SK-N-SH (cell line): ENCODE measurements around the gene SCGB1D2. TPM values are rescaled to one million over a fixed set of nuclear protein-coding genes. Genes with fewer than 3 reads are reported as not detected.

Experiments used
- CTCF ChIA-PET: fragments of 300-600, 350-600 bp; formaldehyde crosslinking; extraction: SDS; loops from one replicate; lab custom pipeline; 2021; lab: Yijun Ruan, JAX
- POLR2A ChIA-PET: fragments of 350-600 bp; sonication (Branson Sonifier 250); formaldehyde crosslinking; extraction: SDS; loops from one replicate; lab custom pipeline; 2020; ENCODE audit warnings: antibody characterized with exemption, inconsistent platforms; lab: Yijun Ruan, JAX
- DNase-seq: peaks from one replicate; pipeline ENCODE4 v3.0.0; 2012
- H2AFZ ChIP-seq: fragments of 200-600 bp; sonication (generic); 2 replicates; pipeline ENCODE4 v1.8.1; 2016; ENCODE audit warnings: antibody characterized with exemption, mild to moderate bottlenecking, low read depth
- H3F3A ChIP-seq: fragments of 200-600 bp; sonication (generic); replicated peaks from 2 replicates; pipeline ENCODE3; 2016; ENCODE audit warnings: antibody characterized with exemption, mild to moderate bottlenecking; ENCODE audit not compliant: insufficient read depth
- H3K27ac ChIP-seq, 2 experiments: fragments of 200-500 bp in 1 of 2; fragments of 200-600 bp in 1 of 2; sonication (Bioruptor generic) in 1 of 2; sonication (generic), shearing (Covaris generic) in 1 of 2; 2 replicates each; pipeline versions ENCODE4 v1.5.1 to v1.6.1; 2014 to 2016; ENCODE audit warnings: low read depth in 2 of 2, inconsistent platforms in 1 of 2, low read length in 1 of 2, mild to moderate bottlenecking in 1 of 2, mixed read lengths in 1 of 2
- H3K27me3 ChIP-seq: fragments of 200-600 bp; sonication (generic), shearing (Covaris generic); 2 replicates; pipeline ENCODE4 v1.6.1; 2016; ENCODE audit warnings: mixed run types; ENCODE audit not compliant: insufficient read depth
- H3K36me3 ChIP-seq, 2 experiments: fragments of 200-500 bp in 1 of 2; fragments of 200-600 bp in 1 of 2; sonication (Bioruptor generic) in 1 of 2; sonication (generic) in 1 of 2; replicated peaks in 1 of 2; 2 replicates each; pipeline versions ENCODE3 to v1.5.1; 2014 to 2016; ENCODE audit warnings: low read length in 1 of 2, mild to moderate bottlenecking in 1 of 2; ENCODE audit not compliant: insufficient read depth in 2 of 2, control insufficient read depth in 1 of 2
- H3K4me1 ChIP-seq, 2 experiments: fragments of 200-500 bp in 1 of 2; fragments of 200-600 bp in 1 of 2; sonication (Bioruptor generic) in 1 of 2; sonication (generic), shearing (Covaris generic) in 1 of 2; 2 replicates each; pipeline versions ENCODE4 v1.5.1 to v1.6.1; 2014 to 2016; ENCODE audit warnings: low read depth in 1 of 2, low read length in 1 of 2, mixed run types in 1 of 2; ENCODE audit not compliant: insufficient read depth in 2 of 2, control insufficient read depth in 1 of 2
- H3K4me2 ChIP-seq: fragments of 200-600 bp; sonication (generic), shearing (Covaris generic); 2 replicates; pipeline ENCODE4 v1.6.1; 2017; ENCODE audit warnings: mixed run types
- H3K4me3 ChIP-seq, 2 experiments: fragments of 200-500 bp in 1 of 2; fragments of 200-600 bp in 1 of 2; sonication (Bioruptor generic) in 1 of 2; sonication (generic), shearing (Covaris generic) in 1 of 2; 2 replicates each; pipeline versions ENCODE4 v1.5.1 to v1.8.1; 2014 to 2016; ENCODE audit warnings: low read depth in 2 of 2, inconsistent platforms in 1 of 2, low read length in 1 of 2, mild to moderate bottlenecking in 1 of 2, mixed read lengths in 1 of 2, moderate library complexity in 1 of 2
- H3K79me2 ChIP-seq: fragments of 200-600 bp; sonication (generic); 2 replicates; pipeline ENCODE4 v1.8.1; 2017; ENCODE audit warnings: mild to moderate bottlenecking; ENCODE audit not compliant: insufficient read depth
- H3K9ac ChIP-seq: fragments of 200-600 bp; sonication (generic); 2 replicates; pipeline ENCODE4 v1.6.1; 2017; ENCODE audit warnings: mixed run types
- H3K9me2 ChIP-seq: fragments of 200-600 bp; sonication (generic); 2 replicates; pipeline ENCODE4 v1.6.1; 2017; ENCODE audit warnings: mixed run types
- H3K9me3 ChIP-seq: fragments of 200-600 bp; sonication (generic); 2 replicates; pipeline ENCODE4 v1.6.1; 2017; ENCODE audit warnings: mixed run types, mild to moderate bottlenecking, moderate library complexity
- H4K20me1 ChIP-seq: fragments of 200-600 bp; sonication (generic); 2 replicates; pipeline ENCODE4 v1.6.1; 2017; ENCODE audit warnings: mild to moderate bottlenecking, mixed run types; ENCODE audit not compliant: insufficient read depth
- CHD2 ChIP-seq: fragments of 150-350 bp; IDR thresholded peaks from 2 replicates; pipeline ENCODE4 v1.6.1; 2018; ENCODE audit warnings: low read length; ENCODE audit not compliant: partially characterized antibody
- CTCF ChIP-seq: fragments of 200-600 bp; sonication (generic); IDR thresholded peaks from 2 replicates; pipeline ENCODE4 v1.6.1; 2017; ENCODE audit warnings: antibody characterized with exemption, mild to moderate bottlenecking, moderate library complexity
- EP300 ChIP-seq, 2 experiments: IDR thresholded peaks; 2 replicates each; pipeline versions ENCODE4 v1.4.0 to v1.6.1; 2012; ENCODE audit warnings: borderline replicate concordance in 1 of 2, low read depth in 1 of 2, low read length in 1 of 2
- FOXM1 ChIP-seq: IDR thresholded peaks from 2 replicates; pipeline ENCODE4 v1.4.0; 2012; ENCODE audit warnings: low read depth, mild to moderate bottlenecking
- JUND ChIP-seq: IDR thresholded peaks from 2 replicates; pipeline ENCODE4 v1.4.0; 2012
- MXI1 ChIP-seq: IDR thresholded peaks from 2 replicates; pipeline ENCODE4 v1.6.1; 2012; ENCODE audit warnings: mild to moderate bottlenecking, low read depth, low read length, improper control_type of control experiment
- PBX3 ChIP-seq: IDR thresholded peaks from 2 replicates; pipeline ENCODE4; 2012
- POLR2AphosphoS5 ChIP-seq: IDR thresholded peaks from 2 replicates; pipeline ENCODE4 v1.6.1; 2012; ENCODE audit warnings: low read depth, low read length
- RCOR1 ChIP-seq: fragments of 150-350 bp; IDR thresholded peaks from 2 replicates; pipeline ENCODE4 v1.6.1; 2017; ENCODE audit warnings: antibody characterized with exemption, low read length
- REST ChIP-seq: IDR thresholded peaks from 2 replicates; pipeline ENCODE4 v1.6.1; 2012; ENCODE audit warnings: mild to moderate bottlenecking, low read depth, low read length, moderate library complexity
- SIN3A ChIP-seq: IDR thresholded peaks from 2 replicates; pipeline ENCODE4 v1.6.1; 2012; ENCODE audit warnings: low read depth, mild to moderate bottlenecking, low read length, moderate library complexity, borderline replicate concordance
- TCF12 ChIP-seq: IDR thresholded peaks from 2 replicates; pipeline ENCODE4 v1.4.0; 2012
- USF1 ChIP-seq: IDR thresholded peaks from 2 replicates; pipeline ENCODE4 v1.4.0; 2012; ENCODE audit warnings: low read depth, borderline replicate concordance
- ZBTB33 ChIP-seq: IDR thresholded peaks from 2 replicates; pipeline ENCODE4 v1.4.0; 2012; ENCODE audit warnings: low read depth, borderline replicate concordance
- WGBS: methylation state at CpG from one replicate; pipeline ENCODE4 v1.1.6; 2017; ENCODE audit warnings: low lambda C conversion rate; 5-methylcytosine and 5-hydroxymethylcytosine counted together
- polyA plus RNA-seq, 3 experiments: library from polyadenylated mRNA; depleted of rRNA; stranded (reverse); fragments of >200 nt; gene quantifications; 2 replicates each; pipeline ENCODE4 v1.2.3, GENCODE V29; 2012
- TF ChIP-seq, protein P1 (sequence below): fragments of 150-350 bp; IDR thresholded peaks from 2 replicates; pipeline ENCODE4 v1.6.1; 2017; ENCODE audit warnings: antibody characterized with exemption, low read length, low read depth, borderline replicate concordance
- TF ChIP-seq, protein P2 (sequence below): fragments of 150-350 bp; IDR thresholded peaks from 2 replicates; pipeline ENCODE4 v1.6.1; 2016; ENCODE audit warnings: mild to moderate bottlenecking, low read depth, low read length

Gene SCGB1D2
- polyA plus RNA-seq, 1 of the 3 experiments (the other 2 are of a cell fraction) = not detected

- ChIA-PET POLR2A (no interaction called here), CTCF (no interaction called here)
- H3K4me3 ChIP-seq = no peak overlapping the region
- H4K20me1 ChIP-seq = no peaks in the 10 kb centered on the region
- H3K4me1 ChIP-seq = no peaks in the 10 kb centered on the region
- H3K9me3 ChIP-seq = no peaks in the 10 kb centered on the region
- WGBS = 19% methylated on average over 2 of the region's 2 CpGs
- no peak for DNase-seq
- no peaks in the 10 kb centered on the region for H3K9me2 ChIP-seq
- H3K36me3 ChIP-seq = no peaks in the 10 kb centered on the region
- no peak overlapping the region for H3K9ac ChIP-seq
- no peak overlapping the region for H2AFZ ChIP-seq
- no peak overlapping the region for H3K27ac ChIP-seq
- peaks cover 7% of the 10 kb centered on the region; the same call in 1 of the 2 replicates for H3K27me3 ChIP-seq
- no peak overlapping the region for H3K4me2 ChIP-seq
- no peak for TF ChIP-seq RCOR1
- TF ChIP-seq PBX3 = no peak
- no peak for TF ChIP-seq TCF12
- no peak for TF ChIP-seq USF1
- TF ChIP-seq, protein P1, sequence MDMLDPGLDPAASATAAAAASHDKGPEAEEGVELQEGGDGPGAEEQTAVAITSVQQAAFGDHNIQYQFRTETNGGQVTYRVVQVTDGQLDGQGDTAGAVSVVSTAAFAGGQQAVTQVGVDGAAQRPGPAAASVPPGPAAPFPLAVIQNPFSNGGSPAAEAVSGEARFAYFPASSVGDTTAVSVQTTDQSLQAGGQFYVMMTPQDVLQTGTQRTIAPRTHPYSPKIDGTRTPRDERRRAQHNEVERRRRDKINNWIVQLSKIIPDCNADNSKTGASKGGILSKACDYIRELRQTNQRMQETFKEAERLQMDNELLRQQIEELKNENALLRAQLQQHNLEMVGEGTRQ = no peak
- TF ChIP-seq SIN3A = no peak
- TF ChIP-seq REST = no peak
- TF ChIP-seq, protein P2, sequence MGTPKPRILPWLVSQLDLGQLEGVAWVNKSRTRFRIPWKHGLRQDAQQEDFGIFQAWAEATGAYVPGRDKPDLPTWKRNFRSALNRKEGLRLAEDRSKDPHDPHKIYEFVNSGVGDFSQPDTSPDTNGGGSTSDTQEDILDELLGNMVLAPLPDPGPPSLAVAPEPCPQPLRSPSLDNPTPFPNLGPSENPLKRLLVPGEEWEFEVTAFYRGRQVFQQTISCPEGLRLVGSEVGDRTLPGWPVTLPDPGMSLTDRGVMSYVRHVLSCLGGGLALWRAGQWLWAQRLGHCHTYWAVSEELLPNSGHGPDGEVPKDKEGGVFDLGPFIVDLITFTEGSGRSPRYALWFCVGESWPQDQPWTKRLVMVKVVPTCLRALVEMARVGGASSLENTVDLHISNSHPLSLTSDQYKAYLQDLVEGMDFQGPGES = no peak
- no peak for TF ChIP-seq MXI1
- TF ChIP-seq CHD2 = no peak
- no peak for TF ChIP-seq POLR2AphosphoS5
- no peak for TF ChIP-seq JUND
- TF ChIP-seq CTCF = no peak
- TF ChIP-seq ZBTB33 = no peak
- TF ChIP-seq FOXM1 = no peak
- TF ChIP-seq EP300 (IDR thresholded peaks at IDR 0.05; ENCODE audit: borderline replicate concordance in 1 of 2, low read depth in 1 of 2, low read length in 1 of 2) = no peak
- TF ChIP-seq, all 33 proteins: peak for 0
- no peaks in the 10 kb centered on the region for H3F3A ChIP-seq
- H3K79me2 ChIP-seq = no peaks in the 10 kb centered on the region
Observed at GRCh38 chr11:62201376-62201775, 40.7 kb upstream of the SCGB1D2 start.
